CD4-positive, alpha-beta memory T cell (primary cell): ENCODE results near the gene C1GALT1. TPM values are rescaled to one million over a fixed set of nuclear protein-coding genes. Genes with fewer than 3 reads are reported as not detected.
A peak's percentile ranks its signal among the peaks of the same experiment; 100 is the strongest.

Experiments used
- CTCF ChIA-PET: fragments of 350-600 bp; sonication (Branson Sonifier 250); formaldehyde crosslinking; loops from one replicate; lab custom pipeline; 2021; ENCODE audit warnings: inconsistent platforms; ENCODE audit not compliant: partially characterized antibody; lab: Charles Lee
- POLR2A ChIA-PET: fragments of 350-600 bp; sonication (Branson Sonifier 250); formaldehyde crosslinking; loops from one replicate; lab custom pipeline; 2021; ENCODE audit not compliant: partially characterized antibody; lab: Charles Lee
- DNase-seq, 5 donors: peaks; one replicate each; pipeline versions ENCODE4 v3.0.0 to v3.0.0-alpha.2; 2020 to 2022; ENCODE audit warnings: mixed read lengths in 1 of 5
- H3K27ac ChIP-seq: one replicate; pipeline ENCODE4 v1.7.0; 2013; ENCODE audit warnings: low read depth, low read length
- H3K27me3 ChIP-seq: 2 replicates; pipeline ENCODE4 v1.7.0; 2013; ENCODE audit warnings: mild to moderate bottlenecking, low read length, moderate library complexity; ENCODE audit not compliant: insufficient read depth
- H3K36me3 ChIP-seq: 2 replicates; pipeline ENCODE4 v1.7.0; 2013; ENCODE audit warnings: mild to moderate bottlenecking, low read length, moderate library complexity; ENCODE audit not compliant: insufficient read depth
- H3K4me1 ChIP-seq: 2 replicates; pipeline ENCODE4 v1.7.0; 2013; ENCODE audit warnings: mild to moderate bottlenecking, low read length, moderate library complexity; ENCODE audit not compliant: insufficient read depth
- H3K4me3 ChIP-seq, 2 donors: one replicate each; pipeline ENCODE4 v1.7.0; 2013; ENCODE audit warnings: low read length in 2 of 2, mild to moderate bottlenecking in 1 of 2
- H3K9me3 ChIP-seq, 2 donors: one replicate each; pipeline ENCODE4 v1.7.0; 2013; ENCODE audit warnings: low read length in 2 of 2, control low read depth in 1 of 2; ENCODE audit not compliant: control insufficient read depth in 1 of 2
- H3K27ac Mint-ChIP-seq, 7 donors: one replicate each; pipeline ENCODE4 v1.8.0; 2020 to 2021; ENCODE audit warnings: mixed read lengths in 7 of 7, mild to moderate bottlenecking in 6 of 7, inconsistent platforms in 3 of 7, moderate library complexity in 3 of 7
- H3K27me3 Mint-ChIP-seq, 2 donors: one replicate each; pipeline ENCODE4 v1.8.0; 2020 to 2021; ENCODE audit warnings: mixed read lengths in 2 of 2
- H3K36me3 Mint-ChIP-seq, 2 donors: one replicate each; pipeline ENCODE4 v1.8.0; 2020 to 2021; ENCODE audit warnings: mixed read lengths in 2 of 2, inconsistent platforms in 1 of 2, mild to moderate bottlenecking in 1 of 2
- H3K4me1 Mint-ChIP-seq, 4 donors: one replicate each; pipeline ENCODE4 v1.8.0; 2020 to 2021; ENCODE audit warnings: mixed read lengths in 4 of 4, mild to moderate bottlenecking in 1 of 4
- H3K4me3 Mint-ChIP-seq, 8 donors: one replicate each; pipeline ENCODE4 v1.8.0; 2020 to 2021; ENCODE audit warnings: mixed read lengths in 8 of 8, mild to moderate bottlenecking in 7 of 8, moderate library complexity in 6 of 8, inconsistent platforms in 3 of 8
- H3K9me3 Mint-ChIP-seq, 8 donors: one replicate each; pipeline ENCODE4 v1.8.0; 2020 to 2021; ENCODE audit warnings: mixed read lengths in 8 of 8, mild to moderate bottlenecking in 5 of 8, inconsistent platforms in 3 of 8, moderate library complexity in 1 of 8
- intact Hi-C: fragments of 100-400 bp; cut with micrococcal nuclease; formaldehyde crosslinking; loops from one replicate; pipeline ENCODE4 v1.15.1; 2023
- polyA plus RNA-seq, 2 donors: library from polyadenylated mRNA; unstranded; fragments of 300-500 nt; fragmentation: Illumina TruSeq; gene quantifications; one replicate each; pipeline ENCODE4 v1.2.3, GENCODE V29; 2021
- total RNA-seq, 2 experiments: library from RNA; stranded (reverse); gene quantifications; one replicate each; pipeline ENCODE4 v1.2.3, GENCODE V29; 2021

Gene C1GALT1
- total and polyA plus RNA-seq, 4 experiments from 2014 or later, result 54.6 to 68.5 (median 58.6) TPM

DNA sequence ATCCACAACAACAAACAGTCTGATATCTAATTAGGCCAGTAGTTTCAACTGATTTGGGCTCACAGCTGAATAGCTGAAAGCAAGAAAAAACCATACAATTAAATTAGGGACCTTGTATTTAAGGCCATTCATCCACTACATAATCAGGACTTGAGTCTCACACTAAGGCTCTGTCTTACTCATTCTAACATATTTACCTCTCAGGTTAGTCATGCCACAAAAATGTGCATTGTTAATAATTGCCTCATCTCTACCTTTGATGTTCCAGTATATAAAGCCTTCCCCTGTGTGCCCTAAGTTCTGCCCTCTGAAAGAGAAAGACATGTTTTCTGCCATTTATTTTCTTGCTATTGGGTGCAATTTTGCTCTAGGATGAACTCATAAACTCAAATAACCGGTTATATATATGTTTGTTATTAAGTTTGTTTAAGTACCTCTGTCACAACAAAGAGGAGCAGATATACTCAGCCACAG is 5.3 kb upstream of the C1GALT1 start:
- H3K27ac ChIP-seq, result no peak overlapping the region
- CTCF ChIA-PET, result interaction anchor here (0.9 to 2.6 kb wide), 4 partner anchors 20 to 247 kb away, joined by 3 to 5 read pairs (median 4); no protein-coding TSS in a partner anchor
- POLR2A ChIA-PET, result interaction anchor here (1.3 to 3.5 kb wide), 2 partner anchors 13 to 19 kb away, joined by 4 to 15 read pairs; no protein-coding TSS in a partner anchor
- H3K4me3 ChIP-seq, result no peak overlapping the region
- no peak overlapping the region for H3K4me3 Mint-ChIP-seq
- no peaks in the 10 kb centered on the region for H3K36me3 ChIP-seq
- no peaks in the 10 kb centered on the region for H3K27me3 ChIP-seq
- H3K27ac Mint-ChIP-seq, result peak overlapping the region in 1 of 7 donors; percentile 28
- peaks cover 12% of the 10 kb centered on the region for H3K4me1 ChIP-seq
- H3K9me3 Mint-ChIP-seq, result peaks cover 0 to 17% (median 11%) of the 10 kb centered on the region in 8 donors
- no peaks in the 10 kb centered on the region for H3K27me3 Mint-ChIP-seq
- H3K4me1 Mint-ChIP-seq, result peaks cover 7 to 28% (median 16%) of the 10 kb centered on the region in 4 donors
- H3K36me3 Mint-ChIP-seq, result peaks cover 18 to 21% of the 10 kb centered on the region in 2 donors
- no peaks in the 10 kb centered on the region for H3K9me3 ChIP-seq
- DNase-seq, result no peak
- intact Hi-C loops, result no loop called here

DNA sequence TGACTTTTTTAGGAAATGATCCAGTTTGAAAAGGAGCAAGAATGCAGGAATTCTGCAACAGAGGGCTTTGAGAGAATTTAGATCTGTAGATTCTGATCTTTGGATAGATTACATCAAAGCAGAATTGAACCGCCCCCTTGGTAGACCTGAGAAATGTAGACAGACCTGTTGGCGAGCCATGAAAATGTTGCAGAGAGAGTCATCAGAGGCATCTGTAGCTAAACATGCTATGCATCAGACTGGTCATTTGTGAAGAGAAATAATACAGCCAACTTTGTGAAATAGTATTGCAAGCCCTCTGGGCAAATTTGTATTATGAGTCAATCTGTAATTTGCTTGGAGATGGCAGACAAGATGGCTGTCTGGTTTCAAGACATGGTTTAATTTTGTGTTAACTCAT is 4.3 kb upstream of the C1GALT1 start:
- intact Hi-C loops, result no loop called here
- CTCF ChIA-PET, result interaction anchor here (1.6 to 2.6 kb wide), 2 partner anchors 21 to 75 kb away, joined by 5 to 6 read pairs; no protein-coding TSS in a partner anchor
- Mint-ChIP-seq H3K4me1 (peaks cover 7 to 29% (median 16%) of the 10 kb centered on the region in 4 donors), H3K36me3 (peaks cover 11 to 13% of the 10 kb centered on the region in 2 donors), H3K9me3 (peaks cover 0 to 9% (median 4%) of the 10 kb centered on the region in 8 donors), H3K27ac (no peak overlapping the region), H3K4me3 (no peak overlapping the region), H3K27me3 (no peaks in the 10 kb centered on the region)
- H3K9me3 ChIP-seq, result no peaks in the 10 kb centered on the region
- no peak for DNase-seq
- H3K27me3 ChIP-seq, result no peaks in the 10 kb centered on the region
- POLR2A ChIA-PET, result interaction anchor here (1.1 to 1.3 kb wide), 2 partner anchors 14 to 21 kb away, joined by 4 to 6 read pairs; no protein-coding TSS in a partner anchor
- H3K27ac ChIP-seq, result no peak overlapping the region
- no peaks in the 10 kb centered on the region for H3K36me3 ChIP-seq
- peaks cover 12% of the 10 kb centered on the region for H3K4me1 ChIP-seq
- H3K4me3 ChIP-seq, result no peak overlapping the region

DNA sequence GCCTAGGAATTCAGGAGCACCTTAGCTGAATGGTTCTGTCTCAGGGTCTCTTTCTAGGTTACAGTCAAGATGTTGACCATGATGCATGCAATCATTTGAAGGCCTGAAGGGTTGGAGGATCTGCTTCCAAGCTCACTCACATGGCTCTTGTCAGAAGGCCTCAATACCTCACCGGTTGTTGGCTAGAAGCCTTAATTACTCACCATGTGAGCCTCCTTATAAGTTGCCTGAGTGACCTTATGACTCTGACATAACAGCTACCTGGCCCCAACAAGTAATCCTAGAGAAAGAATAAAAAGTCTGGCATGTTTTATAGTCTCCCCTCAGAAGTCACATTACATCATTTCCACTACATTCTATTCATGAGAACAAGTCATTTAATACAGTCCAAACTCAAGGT is 3.4 kb upstream of the C1GALT1 start:
- Mint-ChIP-seq H3K27me3 (no peaks in the 10 kb centered on the region), H3K36me3 (peaks cover 9 to 12% of the 10 kb centered on the region in 2 donors), H3K4me1 (peaks cover 10 to 30% (median 21%) of the 10 kb centered on the region in 4 donors), H3K4me3 (no peak overlapping the region), H3K9me3 (peaks cover 0 to 7% (median 2%) of the 10 kb centered on the region in 8 donors), H3K27ac (no peak overlapping the region)
- CTCF ChIA-PET, result interaction anchor here (1.6 kb wide), 1 partner anchor 75 kb away, joined by 6 read pairs; no protein-coding TSS in a partner anchor
- Histone ChIP-seq H3K36me3 (no peaks in the 10 kb centered on the region), H3K27ac (no peak overlapping the region), H3K4me3 (no peak overlapping the region), H3K4me1 (peaks cover 19% of the 10 kb centered on the region), H3K27me3 (no peaks in the 10 kb centered on the region), H3K9me3 (no peaks in the 10 kb centered on the region)
- POLR2A ChIA-PET, result interaction anchor here (1.1 to 1.3 kb wide), 2 partner anchors 20 to 22 kb away, joined by 5 to 6 read pairs; no protein-coding TSS in a partner anchor
- no peak for DNase-seq
- intact Hi-C loops, result no loop called here

DNA sequence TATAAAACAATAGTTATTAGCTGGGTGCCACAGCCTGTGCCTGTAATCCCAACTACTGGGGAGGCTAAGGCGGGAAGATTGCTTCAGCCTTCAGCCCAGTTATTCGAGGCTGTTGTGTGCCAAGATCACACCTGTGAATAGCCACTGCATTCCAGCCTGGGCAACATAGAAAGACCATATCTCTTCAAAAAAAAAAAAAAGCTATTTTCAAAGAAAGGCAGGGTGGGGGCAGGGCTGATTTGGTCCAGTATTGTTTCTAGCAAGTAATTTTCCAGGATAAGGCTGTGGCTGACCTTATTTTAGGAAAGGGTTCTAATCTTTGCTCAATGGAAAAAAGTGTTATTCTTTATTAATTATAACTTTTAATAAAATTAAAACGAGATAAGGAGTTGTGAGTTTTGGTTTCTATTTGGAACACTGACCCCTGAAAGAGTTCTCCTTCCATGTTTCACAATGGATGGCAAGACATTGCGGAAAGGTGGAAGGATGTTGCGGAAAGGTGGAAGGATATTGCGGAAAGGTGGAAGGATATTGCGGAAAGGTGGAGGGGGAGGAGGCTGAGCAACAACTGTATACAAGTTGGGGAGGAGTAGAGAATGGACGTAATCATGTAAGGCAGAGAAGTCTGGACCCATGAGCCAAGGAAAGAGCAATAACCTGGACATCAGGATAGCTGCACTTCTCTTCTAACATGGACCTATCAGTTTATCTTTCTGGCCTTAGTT is 1.5 kb upstream of the C1GALT1 start:
- H3K9me3 ChIP-seq, result no peaks in the 10 kb centered on the region
- Mint-ChIP-seq H3K36me3 (peaks cover 5 to 12% of the 10 kb centered on the region in 2 donors), H3K4me3 (peak overlapping the region; percentile 40 to 99 (median 90)), H3K27me3 (no peaks in the 10 kb centered on the region), H3K27ac (peak overlapping the region; percentile 80 to 98 (median 96)), H3K9me3 (no peaks in the 10 kb centered on the region), H3K4me1 (peaks cover 21 to 27% (median 25%) of the 10 kb centered on the region in 4 donors)
- H3K27me3 ChIP-seq, result no peaks in the 10 kb centered on the region
- ChIA-PET POLR2A (interaction anchor here (0.6 to 6.3 kb wide), 21 partner anchors 10 to 951 kb away, joined by 3 to 128 read pairs (median 8); partner anchors contain the start of genes GLCCI1 and UMAD1), CTCF (interaction anchor here (0.7 to 2.6 kb wide), 22 partner anchors 10 to 460 kb away, joined by 3 to 66 read pairs (median 4); no protein-coding TSS in a partner anchor)
- intact Hi-C loops, result loop anchor here (5.0 to 10.0 kb wide), 3 partner anchors 581 to 1116 kb away; no protein-coding TSS in a partner anchor
- peaks cover 4% of the 10 kb centered on the region for H3K36me3 ChIP-seq
- H3K4me3 ChIP-seq, result peak overlapping the region; percentile 25 to 60
- H3K4me1 ChIP-seq, result peaks cover 35% of the 10 kb centered on the region
- H3K27ac ChIP-seq, result peak overlapping the region; percentile 83
- no peak for DNase-seq

DNA sequence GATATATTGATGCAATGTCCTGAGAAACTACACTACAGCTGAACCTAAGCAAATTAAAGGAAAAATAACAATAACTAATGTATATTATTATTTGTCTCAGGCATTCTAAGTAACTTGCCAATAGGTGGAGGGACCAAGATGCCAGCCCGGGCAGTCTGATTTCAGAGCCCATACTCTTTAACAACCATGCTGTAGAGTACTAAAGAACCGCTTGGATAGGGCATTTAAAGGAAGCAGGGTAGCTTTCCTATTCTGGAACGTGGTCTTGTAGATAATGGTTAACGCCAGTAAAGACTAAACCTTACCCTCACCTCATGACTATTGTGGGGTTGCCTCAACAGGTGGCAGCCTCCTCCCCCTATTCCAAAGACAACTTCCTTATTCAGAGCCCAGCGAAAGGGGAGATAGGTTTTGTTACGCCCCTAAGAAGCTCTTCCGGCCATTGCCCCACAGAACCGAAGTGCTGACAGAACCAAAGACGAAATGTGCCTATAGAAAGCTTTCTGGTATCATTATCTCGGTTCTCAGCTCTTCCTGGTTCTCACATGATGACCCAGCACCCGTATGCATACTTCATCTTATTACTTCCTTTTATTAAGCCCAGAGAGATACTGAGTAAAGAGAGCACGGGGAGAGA is 707 bp upstream of the C1GALT1 start:
- intact Hi-C loops, result loop anchor here (1.0 to 10.0 kb wide), 13 partner anchors 12 to 1116 kb away; partner anchors contain the start of genes GLCCI1, MIOS and UMAD1
- peak overlapping the region; percentile 94 to 98 (median 97) for H3K27ac Mint-ChIP-seq
- ChIA-PET POLR2A (interaction anchor here (0.6 to 6.3 kb wide), 32 partner anchors 8 to 950 kb away, joined by 3 to 128 read pairs (median 6); partner anchors contain the start of genes GLCCI1 and UMAD1), CTCF (interaction anchor here (0.6 to 2.6 kb wide), 39 partner anchors 9 to 585 kb away, joined by 3 to 66 read pairs (median 4); no protein-coding TSS in a partner anchor)
- Histone ChIP-seq H3K36me3 (peaks cover 4% of the 10 kb centered on the region), H3K27me3 (no peaks in the 10 kb centered on the region), H3K4me1 (peaks cover 42% of the 10 kb centered on the region), H3K9me3 (no peaks in the 10 kb centered on the region), H3K27ac (peak overlapping the region; percentile 83), H3K4me3 (peak overlapping the region; percentile 25 to 60)
- DNase-seq, result peak in 4 of 5 donors; percentile 70 to 80 (median 78)
- peaks cover 20 to 24% (median 21%) of the 10 kb centered on the region in 4 donors for H3K4me1 Mint-ChIP-seq
- H3K9me3 Mint-ChIP-seq, result no peaks in the 10 kb centered on the region
- H3K36me3 Mint-ChIP-seq, result peaks cover 5 to 11% of the 10 kb centered on the region in 2 donors
- H3K4me3 Mint-ChIP-seq, result peak overlapping the region; percentile 83 to 99 (median 93)
- H3K27me3 Mint-ChIP-seq, result no peaks in the 10 kb centered on the region

DNA sequence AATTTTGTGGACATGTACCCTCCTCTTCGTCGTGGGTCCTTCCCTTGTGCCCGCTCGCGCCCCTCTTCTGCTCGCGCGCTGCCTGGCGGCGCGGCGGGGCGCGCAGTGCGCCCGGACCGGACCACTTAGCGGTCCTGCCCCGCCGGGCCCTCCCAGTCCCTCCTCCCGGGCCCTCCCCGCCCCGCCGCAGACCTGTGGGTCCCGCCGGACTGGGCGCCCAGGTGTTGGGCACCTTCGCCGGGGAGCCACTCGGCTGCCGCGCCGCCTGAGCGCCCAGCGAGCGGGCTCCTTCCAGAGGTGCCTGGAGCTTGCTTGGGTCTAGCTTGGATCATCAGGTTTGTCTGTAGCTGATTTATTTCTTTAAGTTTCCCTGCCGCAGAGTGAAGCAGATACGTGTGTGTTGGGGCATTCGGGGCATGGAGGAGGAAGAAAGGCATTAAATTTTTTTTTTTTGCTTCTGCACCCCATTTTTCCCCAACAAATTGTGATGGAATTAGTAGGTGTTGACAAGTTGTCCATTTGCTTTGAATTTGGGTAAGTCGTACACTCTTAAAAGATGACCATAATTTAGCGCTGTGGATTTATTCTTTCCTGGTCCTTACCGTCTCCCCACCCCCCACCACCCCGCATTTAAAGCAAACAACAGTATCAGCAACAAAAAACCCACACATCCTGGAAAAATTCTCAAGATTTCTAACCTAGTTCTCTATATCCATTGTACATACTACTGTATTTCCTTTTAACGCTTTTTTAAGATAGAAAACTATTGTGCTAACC is 905 bp downstream of the C1GALT1 start:
- Histone ChIP-seq H3K36me3 (peaks cover 4% of the 10 kb centered on the region), H3K27ac (peak overlapping the region; percentile 96), H3K27me3 (no peaks in the 10 kb centered on the region), H3K9me3 (no peaks in the 10 kb centered on the region), H3K4me1 (peaks cover 58% of the 10 kb centered on the region), H3K4me3 (peak overlapping the region; percentile 55 to 60)
- H3K27ac Mint-ChIP-seq, result peak overlapping the region; percentile 91 to 96 (median 94)
- H3K36me3 Mint-ChIP-seq, result peaks cover 5 to 11% of the 10 kb centered on the region in 2 donors
- H3K9me3 Mint-ChIP-seq, result no peaks in the 10 kb centered on the region
- POLR2A ChIA-PET, result interaction anchor here (0.6 to 6.3 kb wide), 20 partner anchors 8 to 948 kb away, joined by 3 to 128 read pairs (median 5); partner anchors contain the start of gene UMAD1
- DNase-seq, result peak in 1 of 5 donors; percentile 61
- intact Hi-C loops, result loop anchor here (2.0 to 10.0 kb wide), 6 partner anchors 358 to 1114 kb away; partner anchors contain the start of genes GLCCI1 and MIOS
- CTCF ChIA-PET, result interaction anchor here (0.7 to 2.7 kb wide), 7 partner anchors 18 to 358 kb away, joined by 3 to 26 read pairs (median 4); no protein-coding TSS in a partner anchor
- peak overlapping the region; percentile 83 to 99 (median 94) for H3K4me3 Mint-ChIP-seq
- H3K27me3 Mint-ChIP-seq, result no peaks in the 10 kb centered on the region
- H3K4me1 Mint-ChIP-seq, result peaks cover 12 to 21% (median 17%) of the 10 kb centered on the region in 4 donors
